GM12864 (cell line): ENCODE results near the gene FOXO3.
"Not testable (repeated sequence)": the region's sequence is repeated elsewhere in the genome, so short reads cannot be mapped to it uniquely, and the experiment has no call there.

Source experiments
- DNase-seq: peaks from one replicate; pipeline ENCODE4 v3.0.0-alpha.2; 2011; ENCODE audit warnings: low read depth
- H3K4me3 ChIP-seq: 2 replicates; pipeline ENCODE4 v1.5.1; 2011; ENCODE audit warnings: mild to moderate bottlenecking, low read depth, low read length, control low read depth
- CTCF ChIP-seq: IDR thresholded peaks from 2 replicates; pipeline ENCODE4 v1.5.1; 2011; ENCODE audit warnings: low read depth, mild to moderate bottlenecking, moderate library complexity, low read length, control low read depth, inconsistent platforms; ENCODE audit errors: missing control alignments

The FOXO3 gene

GRCh38 chr6:108528878-108529277 lies 31.8 kb upstream of the FOXO3 start:
- no peak overlapping the region for H3K4me3 ChIP-seq
- no peak for DNase-seq
- TF ChIP-seq CTCF = no peak

GRCh38 chr6:108531332-108531731 lies 29.4 kb upstream of the FOXO3 start:
- DNase-seq = no peak
- no peak for TF ChIP-seq CTCF

GRCh38 chr6:108535114-108535742 lies 25.5 kb upstream of the FOXO3 start:
- DNase-seq = no peak
- TF ChIP-seq CTCF = no peak
- no peak overlapping the region for H3K4me3 ChIP-seq

More at GRCh38 chr6:108531332-108531731, 29.4 kb upstream of the FOXO3 start:
- H3K4me3 ChIP-seq = no peak overlapping the region

- DNase-seq, H3K4me3 ChIP-seq: not testable (repeated sequence)
Observed at GRCh38 chr6:108535920-108536535, 24.7 kb upstream of the FOXO3 start.

GRCh38 chr6:108541843-108542759 lies 18.6 kb upstream of the FOXO3 start:
- no peak for DNase-seq
- H3K4me3 ChIP-seq = no peak overlapping the region
- peak; percentile 79 for TF ChIP-seq CTCF

GRCh38 chr6:108543175-108543940 lies 17.4 kb upstream of the FOXO3 start:
- H3K4me3 ChIP-seq = no peak overlapping the region
- DNase-seq = no peak
- TF ChIP-seq CTCF = no peak

- H3K4me3 ChIP-seq = no peak overlapping the region
- no peak for DNase-seq
- no peak for TF ChIP-seq CTCF
Observed at GRCh38 chr6:108544606-108545005, 16.1 kb upstream of the FOXO3 start.
